Esophagus squamous epithelium (tissue), 4 donors: Measurements from ENCODE around the gene TRIM40.

Experiments
- CTCF ChIP-seq, 6 experiments: fragments of 450-650 bp in 4 of 6; fragments of 200-600 bp in 2 of 6; sonication (generic) in 2 of 6; IDR thresholded peaks; one replicate each; pipeline ENCODE4 v1.5.1; 2016 to 2019; ENCODE audit warnings: antibody characterized with exemption in 6 of 6, mild to moderate bottlenecking in 4 of 6, moderate library complexity in 4 of 6
- POLR2A ChIP-seq, 4 donors: fragments of 450-650 bp; IDR thresholded peaks; one replicate each; pipeline ENCODE4 v1.6.1; 2017; ENCODE audit warnings: antibody characterized with exemption in 4 of 4, mild to moderate bottlenecking in 4 of 4, moderate library complexity in 3 of 4

- TF ChIP-seq CTCF (IDR thresholded peaks at IDR 0.05) (no peak), POLR2A (IDR thresholded peaks at IDR 0.05) (no peak)
Observed at GRCh38 chr6:30135147-30135546, 793 bp upstream of the TRIM40 start.
